SH-SY5Y (cell line): ENCODE data around the gene COL1A2.

Experiments used
- GATA2 ChIP-seq: IDR thresholded peaks from 2 replicates; pipeline ENCODE4 v1.6.1; 2011; ENCODE audit warnings: mild to moderate bottlenecking, low read depth, low read length
- GATA3 ChIP-seq: IDR thresholded peaks from 2 replicates; pipeline ENCODE4 v1.6.1; 2011; ENCODE audit warnings: low read depth, mild to moderate bottlenecking, low read length, moderate library complexity

- no peak for TF ChIP-seq GATA3
- no peak for TF ChIP-seq GATA2
Observed at GRCh38 chr7:94395141-94396036, 694 bp downstream of the COL1A2 start.
